ELR (cell line): ENCODE data around the gene SFXN2.
"Not testable (repeated sequence)": the region's sequence is repeated elsewhere in the genome, so short reads cannot be mapped to it uniquely, and the experiment has no call there.

ENCODE experiments used
- DNase-seq: peaks from one replicate; pipeline ENCODE4 v3.0.0-alpha.2; 2015; ENCODE audit warnings: low read depth

SFXN2 gene

GRCh38 chr10:102752934-102753664 lies 38.7 kb downstream of the SFXN2 start:
- peak; percentile 73 for DNase-seq

DNA sequence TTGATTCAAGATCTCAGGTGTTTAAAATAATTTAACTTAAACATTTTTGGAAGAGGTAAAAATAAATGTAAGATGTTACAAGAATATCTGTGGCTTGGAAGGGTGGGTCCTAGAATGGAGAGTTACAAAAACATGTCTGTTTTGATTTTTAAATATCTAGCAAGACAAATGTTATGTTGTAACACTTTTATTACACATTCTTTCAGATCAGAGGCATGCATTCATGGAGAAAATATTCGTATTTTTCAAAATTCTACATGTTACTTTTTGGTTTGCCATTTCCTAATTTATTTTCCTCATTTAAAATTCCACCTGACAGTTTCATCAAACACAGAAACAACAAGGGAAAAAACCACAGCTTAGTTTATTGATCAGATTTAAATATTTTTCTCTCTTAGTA lies 39.3 kb downstream of the SFXN2 start:
- no peak for DNase-seq

DNA sequence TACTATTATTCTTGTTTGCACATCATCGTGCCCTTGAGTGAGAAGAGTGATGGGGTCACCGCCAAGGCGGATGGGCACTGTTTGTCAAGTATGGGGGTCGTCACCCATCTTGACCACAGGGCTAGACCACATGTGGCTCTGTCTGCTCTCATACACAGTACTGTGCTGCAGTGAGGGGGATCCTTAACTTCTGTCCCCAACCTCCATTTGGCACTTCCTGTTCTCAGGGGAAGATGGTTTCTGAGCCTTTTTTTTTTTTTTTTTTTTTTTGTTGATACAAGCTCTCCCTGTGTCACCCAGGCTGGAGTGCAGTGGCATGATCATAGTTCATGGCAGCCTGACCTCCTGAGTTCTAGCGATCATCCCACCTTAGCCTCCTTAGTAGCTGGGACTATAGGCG lies 42.9 kb downstream of the SFXN2 start:
- DNase-seq = no peak

DNA sequence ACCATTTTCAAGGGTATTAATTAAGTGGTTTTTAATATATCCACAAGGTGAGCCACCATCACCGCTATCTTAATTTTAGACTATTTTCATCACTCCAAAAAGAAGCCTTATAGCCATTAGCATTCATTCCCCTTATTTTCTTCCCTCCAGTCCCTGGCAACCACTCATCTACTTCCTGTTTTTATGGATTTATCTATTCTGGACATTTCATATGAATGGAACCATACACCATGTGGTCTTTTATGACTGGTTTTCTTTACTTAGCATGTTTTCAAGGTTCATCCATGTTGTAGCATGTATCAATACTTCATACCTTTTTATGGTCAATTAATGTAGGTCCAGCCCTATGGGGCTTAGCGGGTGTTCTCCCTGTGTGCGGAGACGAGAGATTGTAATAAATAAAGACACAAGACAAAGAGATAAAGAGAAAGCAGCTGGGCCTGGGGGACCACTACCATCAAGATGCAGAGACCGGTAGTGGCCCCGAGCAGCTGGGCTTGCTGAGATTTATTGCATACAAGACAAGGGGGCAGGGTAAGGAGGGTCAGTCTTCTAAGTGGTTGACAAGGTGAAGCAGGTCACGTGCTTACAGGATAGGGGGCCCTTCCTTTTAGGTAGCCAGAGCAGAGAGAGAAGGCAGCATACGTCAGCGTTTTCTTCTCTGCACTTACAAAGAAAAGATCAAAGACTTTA lies 44.0 kb downstream of the SFXN2 start:
- DNase-seq = no peak

GRCh38 chr10:102758933-102759262 lies 44.5 kb downstream of the SFXN2 start:
- not testable (repeated sequence) for DNase-seq

DNA sequence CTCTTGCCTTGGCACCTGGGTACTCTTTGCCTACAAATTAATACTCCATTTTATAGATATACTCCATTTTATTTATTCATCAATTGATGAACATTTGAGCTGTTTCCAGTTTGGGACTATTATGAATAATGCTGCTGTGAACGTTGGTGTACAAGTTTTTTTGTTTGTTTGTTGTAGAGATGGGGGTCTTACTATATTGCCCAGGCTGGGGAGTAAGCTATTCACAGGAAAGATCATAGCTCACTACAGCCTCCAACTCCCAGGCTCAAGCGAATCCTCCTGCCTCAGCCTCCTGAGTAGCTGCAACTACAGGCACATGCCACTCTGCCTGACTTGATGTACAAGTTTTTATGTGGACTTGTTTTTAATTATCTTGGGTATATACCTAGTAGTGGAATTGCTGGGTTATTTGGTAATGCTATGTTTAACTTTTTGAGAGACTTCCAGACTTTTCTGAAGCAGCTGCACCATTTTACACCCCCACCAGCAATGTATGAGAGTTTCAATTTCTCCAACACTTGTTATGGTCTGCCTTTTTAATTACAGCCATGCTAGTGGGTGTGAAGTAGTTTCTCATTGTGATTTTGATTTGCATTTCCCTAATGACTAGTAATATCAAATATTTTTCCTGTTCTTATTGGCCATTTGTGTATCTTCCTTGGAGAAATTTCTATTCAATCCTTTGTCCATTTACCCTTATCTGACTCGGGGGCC lies 45.2 kb downstream of the SFXN2 start:
- DNase-seq = no peak

- no peak for DNase-seq
Measured at GRCh38 chr10:102761981-102762380, 47.5 kb downstream of the SFXN2 start.

DNA sequence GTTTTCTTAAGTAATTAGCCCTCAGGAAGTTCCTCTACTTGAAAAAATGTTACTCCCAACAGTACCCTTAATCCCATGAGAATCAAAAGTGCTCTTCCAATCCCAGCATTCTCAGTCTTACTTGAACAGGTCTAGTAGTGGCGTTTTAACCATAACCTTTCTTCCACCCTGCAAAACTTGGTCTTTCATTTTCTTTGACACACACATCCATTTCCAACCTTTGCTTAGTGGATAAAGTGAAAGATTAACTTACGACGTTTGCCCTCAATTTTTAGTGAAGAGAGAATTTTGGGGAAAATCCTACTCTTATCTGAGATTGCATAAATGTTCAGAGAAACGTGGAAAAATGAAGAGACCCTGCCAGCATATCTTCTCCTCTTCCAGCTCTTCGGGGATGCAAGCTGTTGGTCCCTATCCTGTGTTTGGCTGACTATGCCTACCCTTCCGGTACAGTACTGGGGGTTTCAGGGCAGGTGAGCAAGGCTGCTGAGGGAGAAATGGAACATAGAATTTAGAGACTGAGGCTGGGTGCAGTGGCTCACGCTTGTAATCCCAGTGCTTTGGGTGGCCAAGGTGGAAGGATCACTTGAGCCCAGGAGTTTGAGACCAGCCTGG lies 48.1 kb downstream of the SFXN2 start:
- DNase-seq = no peak

- DNase-seq = no peak
Measured at GRCh38 chr10:102763037-102763607, 48.7 kb downstream of the SFXN2 start.

GRCh38 chr10:102764470-102765161 lies 50.2 kb downstream of the SFXN2 start:
- DNase-seq = no peak

- no peak for DNase-seq
Measured at GRCh38 chr10:102765336-102765735, 50.9 kb downstream of the SFXN2 start.

GRCh38 chr10:102767428-102768160 lies 53.2 kb downstream of the SFXN2 start:
- DNase-seq = no peak

DNA sequence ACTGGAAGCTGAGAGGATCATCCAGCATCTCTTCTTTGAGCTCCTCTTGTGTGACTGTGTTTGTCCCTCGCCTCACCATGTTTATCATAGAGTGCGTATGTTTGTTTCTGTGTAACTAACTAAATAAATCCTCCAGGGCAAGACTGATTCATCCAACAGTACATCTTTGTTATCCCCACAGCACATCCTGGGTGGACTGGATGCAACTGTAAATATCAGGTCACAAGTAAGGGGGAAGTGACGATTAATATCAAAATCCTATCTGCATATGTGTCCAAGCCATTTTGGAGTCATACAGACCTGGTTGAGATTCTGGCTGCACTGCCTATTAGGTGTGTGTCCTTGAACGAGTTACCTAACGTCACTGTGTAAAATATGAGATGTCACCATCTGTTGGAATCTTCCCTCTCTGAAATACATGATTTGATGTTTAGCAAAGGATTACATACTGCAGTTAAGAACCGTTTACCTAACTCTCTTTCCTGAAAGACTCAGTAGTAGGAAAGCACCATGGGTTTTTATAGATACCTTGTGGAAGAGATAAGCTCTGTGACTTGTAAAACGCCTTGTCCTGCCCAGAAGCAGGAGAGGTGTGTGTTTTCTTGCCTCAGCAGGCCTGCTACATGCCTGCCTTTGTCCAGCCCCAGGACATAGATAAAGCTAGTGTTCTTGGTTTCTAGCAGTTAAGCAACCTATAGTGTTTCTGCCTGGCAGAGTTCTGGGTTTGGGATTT lies 55.1 kb downstream of the SFXN2 start:
- DNase-seq = peak; percentile 52

- DNase-seq = no peak
Measured at GRCh38 chr10:102770108-102770482, 55.7 kb downstream of the SFXN2 start.

- no peak for DNase-seq
Measured at GRCh38 chr10:102770792-102771191, 56.4 kb downstream of the SFXN2 start.

GRCh38 chr10:102773320-102773719 lies 58.9 kb downstream of the SFXN2 start:
- DNase-seq = no peak

DNA sequence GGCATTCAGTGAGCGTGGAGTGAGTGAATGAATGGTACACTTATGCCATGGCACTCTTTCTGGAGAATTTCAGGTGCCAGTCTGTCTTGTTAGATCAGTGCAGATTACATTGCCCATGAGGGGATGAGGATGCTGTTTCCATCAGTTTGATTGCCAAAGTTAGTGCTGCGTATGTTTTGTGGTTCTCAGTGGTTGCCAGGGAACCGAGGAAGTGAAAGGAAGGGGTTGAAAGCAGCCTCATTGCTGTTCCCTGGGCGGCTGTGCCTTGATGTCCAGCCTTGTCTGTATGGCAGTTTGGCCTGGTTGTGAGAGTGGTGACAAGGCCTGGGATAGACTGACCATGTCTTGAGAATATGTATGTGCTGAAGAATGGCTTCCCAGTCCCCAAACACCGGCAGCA lies 59.5 kb downstream of the SFXN2 start:
- DNase-seq = no peak

GRCh38 chr10:102775201-102775934 lies 60.9 kb downstream of the SFXN2 start:
- no peak for DNase-seq

- DNase-seq = peak; percentile 79
Measured at GRCh38 chr10:102775935-102776669, 61.7 kb downstream of the SFXN2 start.
